ENCODE results near the gene LRRC4C. TPM values are rescaled to one million over a fixed set of nuclear protein-coding genes. Genes with fewer than 3 reads are reported as not detected.
A peak's percentile ranks its signal among the peaks of the same experiment; 100 is the strongest.

Gene LRRC4C
- total RNA-seq, 1 donor from 2014 or later: 0.23 TPM

- DNase-seq (ENCODE audit: low spot score): no peak
- ATAC-seq: no peak
Measured at GRCh38 chr11:41175304-41175972, 284.0 kb downstream of the LRRC4C start.

- no peak for ATAC-seq
- no peak for DNase-seq (ENCODE audit: low spot score)
Measured at GRCh38 chr11:41146326-41146725, 313.1 kb downstream of the LRRC4C start.

GRCh38 chr11:41145420-41145819 is 314.0 kb downstream of the LRRC4C start:
- ATAC-seq: no peak
- DNase-seq (ENCODE audit: low spot score): no peak

- ATAC-seq (no peak), DNase-seq (ENCODE audit: low spot score) (no peak)
Measured at GRCh38 chr11:41134971-41135370, 324.5 kb downstream of the LRRC4C start.

GRCh38 chr11:41133023-41133422 is 326.4 kb downstream of the LRRC4C start:
- DNase-seq (ENCODE audit: low spot score): no peak
- no peak for ATAC-seq

GRCh38 chr11:41121600-41121999 is 337.9 kb downstream of the LRRC4C start:
- ATAC-seq: peak; percentile 33

GRCh38 chr11:41119484-41119883 is 340.0 kb downstream of the LRRC4C start:
- peak; percentile 63 for ATAC-seq

More at GRCh38 chr11:41121600-41121999, 337.9 kb downstream of the LRRC4C start:
- DNase-seq (ENCODE audit: low spot score): no peak

GRCh38 chr11:41118521-41118920 is 340.9 kb downstream of the LRRC4C start:
- no peak for DNase-seq (ENCODE audit: low spot score)
- ATAC-seq: no peak

More at GRCh38 chr11:41119484-41119883, 340.0 kb downstream of the LRRC4C start:
- no peak for DNase-seq (ENCODE audit: low spot score)

GRCh38 chr11:41116970-41117369 is 342.5 kb downstream of the LRRC4C start:
- DNase-seq (ENCODE audit: low spot score) (no peak), ATAC-seq (no peak)

- DNase-seq (ENCODE audit: low spot score) (no peak), ATAC-seq (no peak)
Measured at GRCh38 chr11:41115066-41115465, 344.4 kb downstream of the LRRC4C start.

GRCh38 chr11:41113160-41113559 is 346.3 kb downstream of the LRRC4C start:
- no peak for DNase-seq (ENCODE audit: low spot score)
- no peak for ATAC-seq

- no peak for DNase-seq (ENCODE audit: low spot score)
- no peak for ATAC-seq
Measured at GRCh38 chr11:41110527-41110926, 348.9 kb downstream of the LRRC4C start.

GRCh38 chr11:41102471-41102870 is 357.0 kb downstream of the LRRC4C start:
- ATAC-seq (no peak), DNase-seq (ENCODE audit: low spot score) (no peak)

- DNase-seq (ENCODE audit: low spot score): no peak
- ATAC-seq: no peak
Measured at GRCh38 chr11:41099654-41100053, 359.8 kb downstream of the LRRC4C start.

- no peak for ATAC-seq
- DNase-seq (ENCODE audit: low spot score): no peak
Measured at GRCh38 chr11:41085123-41085522, 374.3 kb downstream of the LRRC4C start.

GRCh38 chr11:41081756-41082285 is 377.6 kb downstream of the LRRC4C start:
- DNase-seq (ENCODE audit: low spot score): no peak
- no peak for ATAC-seq

- DNase-seq (ENCODE audit: low spot score) (no peak), ATAC-seq (no peak)
Measured at GRCh38 chr11:41074318-41074717, 385.1 kb downstream of the LRRC4C start.

GRCh38 chr11:41065432-41065831 is 394.0 kb downstream of the LRRC4C start:
- ATAC-seq: no peak
- no peak for DNase-seq (ENCODE audit: low spot score)

GRCh38 chr11:41058138-41058537 is 401.3 kb downstream of the LRRC4C start:
- DNase-seq (ENCODE audit: low spot score) (no peak), ATAC-seq (no peak)

GRCh38 chr11:41056892-41057569 is 402.4 kb downstream of the LRRC4C start:
- no peak for ATAC-seq
- no peak for DNase-seq (ENCODE audit: low spot score)

- no peak for ATAC-seq
- DNase-seq (ENCODE audit: low spot score): no peak
Measured at GRCh38 chr11:41053894-41054293, 405.6 kb downstream of the LRRC4C start.

- DNase-seq (ENCODE audit: low spot score) (no peak), ATAC-seq (no peak)
Measured at GRCh38 chr11:41051919-41052635, 407.4 kb downstream of the LRRC4C start.

Data from left lobe of liver (tissue), 2 donors.